HG02763 (cell line): ENCODE data around the gene SARDH.

Source experiments
- ATAC-seq: cut with Tn5 transposase; IDR thresholded peaks from one replicate; pipeline ENCODE4 v1.9.1; 2021; ENCODE audit warnings: mild to moderate bottlenecking, moderate library complexity; ENCODE audit not compliant: unreplicated experiment

The SARDH gene, protein sequence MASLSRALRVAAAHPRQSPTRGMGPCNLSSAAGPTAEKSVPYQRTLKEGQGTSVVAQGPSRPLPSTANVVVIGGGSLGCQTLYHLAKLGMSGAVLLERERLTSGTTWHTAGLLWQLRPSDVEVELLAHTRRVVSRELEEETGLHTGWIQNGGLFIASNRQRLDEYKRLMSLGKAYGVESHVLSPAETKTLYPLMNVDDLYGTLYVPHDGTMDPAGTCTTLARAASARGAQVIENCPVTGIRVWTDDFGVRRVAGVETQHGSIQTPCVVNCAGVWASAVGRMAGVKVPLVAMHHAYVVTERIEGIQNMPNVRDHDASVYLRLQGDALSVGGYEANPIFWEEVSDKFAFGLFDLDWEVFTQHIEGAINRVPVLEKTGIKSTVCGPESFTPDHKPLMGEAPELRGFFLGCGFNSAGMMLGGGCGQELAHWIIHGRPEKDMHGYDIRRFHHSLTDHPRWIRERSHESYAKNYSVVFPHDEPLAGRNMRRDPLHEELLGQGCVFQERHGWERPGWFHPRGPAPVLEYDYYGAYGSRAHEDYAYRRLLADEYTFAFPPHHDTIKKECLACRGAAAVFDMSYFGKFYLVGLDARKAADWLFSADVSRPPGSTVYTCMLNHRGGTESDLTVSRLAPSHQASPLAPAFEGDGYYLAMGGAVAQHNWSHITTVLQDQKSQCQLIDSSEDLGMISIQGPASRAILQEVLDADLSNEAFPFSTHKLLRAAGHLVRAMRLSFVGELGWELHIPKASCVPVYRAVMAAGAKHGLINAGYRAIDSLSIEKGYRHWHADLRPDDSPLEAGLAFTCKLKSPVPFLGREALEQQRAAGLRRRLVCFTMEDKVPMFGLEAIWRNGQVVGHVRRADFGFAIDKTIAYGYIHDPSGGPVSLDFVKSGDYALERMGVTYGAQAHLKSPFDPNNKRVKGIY

DNA sequence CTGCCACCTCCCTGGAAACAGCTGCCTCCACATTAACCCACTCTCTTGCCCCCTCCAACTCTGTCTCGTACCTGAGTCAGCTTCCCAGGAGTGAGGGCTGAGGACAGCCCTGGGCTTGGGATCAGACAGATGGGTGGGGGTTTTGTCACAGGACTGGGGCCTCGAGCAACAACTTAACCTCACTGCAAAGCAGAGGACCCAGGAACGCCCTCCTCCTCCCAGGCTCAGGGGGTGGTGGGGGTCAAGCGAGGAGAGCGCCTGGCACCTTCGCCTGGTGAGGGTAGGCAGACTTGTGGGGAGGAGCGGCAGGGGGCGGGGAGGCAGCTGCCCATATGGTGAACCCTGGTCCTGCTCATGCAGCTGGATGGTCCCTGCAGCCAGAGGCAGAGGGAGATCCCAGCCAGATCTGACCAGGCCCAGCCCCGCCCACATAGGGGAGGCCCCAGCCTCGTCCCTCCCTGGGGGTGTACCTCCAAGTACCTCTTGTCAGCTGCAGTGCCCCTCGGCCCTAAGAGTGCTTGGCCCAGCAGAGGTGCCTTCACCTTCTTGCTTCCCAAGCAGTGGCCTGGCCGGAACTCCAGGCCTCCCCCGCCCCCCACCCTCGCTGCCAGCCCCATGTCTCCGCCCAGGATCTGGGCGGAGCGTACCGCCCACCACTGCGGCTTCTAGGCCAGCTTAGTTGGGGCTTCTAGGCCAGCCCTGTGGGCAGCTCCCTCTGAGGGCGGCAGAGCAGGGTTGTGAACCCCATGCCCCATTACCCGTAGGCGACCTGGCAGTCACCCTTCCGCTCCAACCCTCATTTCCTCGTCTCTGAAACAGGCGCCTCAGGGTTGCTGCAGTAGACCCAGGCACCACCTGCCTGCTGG is at the start of gene SARDH:
Gene SARDH, minus strand, starts transcription at position 579 of the 866 bp plus-strand sequence. CDS start 4,179 bp downstream, outside the sequence.
- no peak for ATAC-seq

- ATAC-seq: peak; percentile 39
Observed at GRCh38 chr9:133787754-133788025, 49.5 kb upstream of the SARDH start.

DNA sequence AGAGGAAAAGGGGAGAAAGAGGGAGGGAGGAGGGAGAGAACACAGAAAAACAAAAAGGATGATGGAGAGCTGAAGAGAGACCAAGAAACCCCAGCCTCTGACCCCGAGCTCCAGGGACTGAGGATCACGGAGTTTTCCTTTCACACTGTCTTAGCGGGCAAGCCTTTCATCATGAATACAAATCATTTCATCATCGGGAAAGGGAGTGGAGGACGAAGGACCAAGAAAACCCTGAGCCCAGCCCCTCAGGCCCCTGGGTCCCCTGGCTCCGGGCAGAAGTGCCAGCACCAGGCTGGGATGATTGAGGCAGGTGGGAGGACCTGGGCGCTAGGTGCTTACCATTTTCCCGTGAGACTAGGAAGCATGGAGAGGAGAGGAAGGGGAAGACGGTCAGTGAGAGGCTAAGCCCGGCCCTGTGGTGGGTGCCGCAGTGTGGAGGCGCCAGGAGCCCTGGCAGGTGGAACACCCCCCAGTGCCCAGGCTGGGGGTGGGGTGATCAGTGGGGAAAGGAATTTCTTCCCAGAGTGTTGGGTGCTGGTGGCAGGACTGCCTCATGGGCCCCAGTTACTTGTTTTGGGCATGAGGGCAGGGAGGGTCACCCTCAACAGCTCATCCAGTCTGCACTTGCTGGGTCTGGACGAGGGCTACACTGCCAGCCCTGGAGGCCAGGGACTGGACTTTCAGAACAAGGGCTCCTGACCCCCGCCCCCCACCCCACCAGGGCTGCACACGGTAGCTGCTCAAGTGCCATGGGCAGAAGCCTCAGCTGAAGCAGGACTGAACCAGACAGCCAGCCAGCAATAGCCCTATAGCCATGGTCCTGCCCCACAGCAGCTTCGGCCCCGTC is 49.0 kb upstream of the SARDH start:
- ATAC-seq: no peak

GRCh38 chr9:133786371-133786753 is 48.2 kb upstream of the SARDH start:
- ATAC-seq: no peak

DNA sequence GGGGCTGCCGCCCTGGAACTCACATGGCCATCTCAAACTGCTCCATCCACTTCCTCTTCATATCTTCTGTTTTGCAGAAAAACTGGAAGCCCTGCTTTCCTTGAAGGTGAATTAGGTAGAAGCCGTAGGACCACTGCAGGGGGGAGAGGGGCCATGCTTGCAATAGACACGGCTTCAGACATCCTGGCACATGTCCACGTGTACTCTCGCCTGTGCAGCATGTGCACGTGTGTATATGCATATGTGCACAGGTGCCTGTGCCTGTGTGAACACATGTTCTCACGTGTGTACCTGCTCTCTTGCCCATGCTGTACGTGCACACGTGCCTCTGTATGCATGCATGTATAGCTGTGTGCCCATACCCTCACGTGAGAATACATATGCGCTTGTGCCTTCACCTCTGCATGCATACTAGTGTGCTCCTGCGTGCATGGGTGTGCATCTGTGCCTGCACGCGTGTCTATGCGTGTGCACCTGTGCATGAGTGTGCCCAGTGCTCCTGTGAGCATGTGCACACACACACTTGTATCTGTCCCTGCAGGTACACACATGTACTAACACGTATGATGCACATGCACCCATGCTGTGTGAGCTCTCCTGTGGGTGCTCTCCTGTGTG is 47.7 kb upstream of the SARDH start:
- ATAC-seq: no peak

DNA sequence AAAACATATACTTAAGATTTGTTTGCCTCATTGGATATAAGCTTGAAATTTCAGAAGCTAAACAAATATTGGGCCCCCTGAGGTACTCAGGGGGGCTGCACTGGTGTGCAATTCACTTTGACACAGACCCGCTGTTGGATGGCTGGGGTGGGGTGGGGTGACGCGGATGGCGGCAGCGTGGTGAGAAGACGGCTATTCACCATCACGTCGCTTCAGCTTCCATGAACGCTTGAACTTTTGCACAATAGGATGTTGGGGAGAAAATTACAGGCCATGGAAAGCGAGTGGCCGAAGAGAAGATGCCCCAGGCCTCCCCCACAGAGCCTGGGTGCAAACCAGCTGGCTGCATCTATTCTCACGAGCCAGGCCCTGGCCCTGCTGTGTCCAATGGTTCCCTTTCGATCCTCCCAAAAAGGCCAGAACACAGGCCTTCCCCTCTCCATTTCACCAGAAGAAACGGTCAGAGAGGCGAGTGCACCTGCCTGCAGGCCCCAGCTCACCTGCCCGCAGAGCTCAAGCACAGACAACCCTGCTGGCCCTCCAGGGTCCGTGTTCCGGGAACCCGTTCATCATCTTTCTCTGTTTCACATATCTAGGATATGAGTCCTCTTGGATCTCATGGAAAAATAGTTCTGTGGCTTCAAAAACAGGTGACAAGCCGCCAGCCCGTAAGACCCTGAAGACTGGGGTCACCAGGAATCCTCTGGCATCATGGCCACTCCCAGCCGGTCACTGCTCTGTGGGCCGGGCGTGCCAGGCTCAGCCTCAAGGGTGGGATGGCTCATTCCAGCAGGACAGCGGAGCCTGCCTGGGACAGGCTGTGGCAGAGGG is 46.8 kb upstream of the SARDH start:
- no peak for ATAC-seq

GRCh38 chr9:133783331-133783731 is 45.2 kb upstream of the SARDH start:
- no peak for ATAC-seq

DNA sequence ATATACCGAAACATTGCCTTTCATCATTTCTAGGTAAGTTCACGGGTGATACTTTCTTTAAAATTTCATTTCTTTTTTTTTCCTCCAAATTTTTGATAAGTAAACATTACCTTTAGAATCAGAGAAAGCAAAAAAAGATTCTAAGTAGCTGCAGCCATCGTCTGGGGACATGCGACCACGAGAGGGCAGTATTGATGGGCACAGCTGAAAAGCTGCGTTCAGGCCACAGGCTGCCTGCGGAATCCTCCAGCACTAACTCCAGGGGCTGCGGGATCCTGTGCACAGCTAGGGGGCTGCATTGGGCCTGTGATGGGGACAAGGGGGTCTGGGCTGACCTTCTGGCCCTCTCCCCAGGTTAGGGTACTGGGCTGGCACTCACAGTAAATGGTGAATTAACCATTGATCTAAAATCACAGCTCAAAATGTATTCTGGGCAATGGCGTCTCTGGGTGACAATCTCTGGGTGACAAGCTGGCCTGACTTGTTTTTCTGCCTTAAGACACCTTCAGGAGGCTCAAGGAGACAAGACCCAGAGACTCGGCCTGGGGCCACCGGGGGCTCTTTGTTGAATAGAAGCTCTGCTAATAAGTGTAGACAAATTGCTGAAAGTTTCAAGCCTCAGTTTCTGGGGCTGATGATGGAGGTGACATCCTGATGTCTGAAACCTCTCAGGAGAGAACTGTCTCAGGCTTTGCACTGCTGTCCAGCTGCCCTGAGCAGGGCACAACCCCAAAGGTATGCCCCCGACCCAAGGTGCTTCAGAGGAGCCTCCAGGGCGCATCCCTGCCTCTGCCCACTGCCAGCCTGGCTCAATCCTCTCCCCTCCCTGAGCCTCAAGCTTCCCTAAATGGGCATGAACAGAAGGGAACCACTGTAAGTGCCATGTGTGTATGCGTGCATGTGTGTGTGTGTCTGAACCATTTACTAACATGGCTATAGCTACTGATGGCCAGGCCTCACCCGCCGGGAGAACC is 44.3 kb upstream of the SARDH start:
- ATAC-seq: no peak

GRCh38 chr9:133781828-133782135 is 43.6 kb upstream of the SARDH start:
- no peak for ATAC-seq

GRCh38 chr9:133780962-133781827 is 43.0 kb upstream of the SARDH start:
- no peak for ATAC-seq

GRCh38 chr9:133780404-133780945 is 42.3 kb upstream of the SARDH start:
- no peak for ATAC-seq

DNA sequence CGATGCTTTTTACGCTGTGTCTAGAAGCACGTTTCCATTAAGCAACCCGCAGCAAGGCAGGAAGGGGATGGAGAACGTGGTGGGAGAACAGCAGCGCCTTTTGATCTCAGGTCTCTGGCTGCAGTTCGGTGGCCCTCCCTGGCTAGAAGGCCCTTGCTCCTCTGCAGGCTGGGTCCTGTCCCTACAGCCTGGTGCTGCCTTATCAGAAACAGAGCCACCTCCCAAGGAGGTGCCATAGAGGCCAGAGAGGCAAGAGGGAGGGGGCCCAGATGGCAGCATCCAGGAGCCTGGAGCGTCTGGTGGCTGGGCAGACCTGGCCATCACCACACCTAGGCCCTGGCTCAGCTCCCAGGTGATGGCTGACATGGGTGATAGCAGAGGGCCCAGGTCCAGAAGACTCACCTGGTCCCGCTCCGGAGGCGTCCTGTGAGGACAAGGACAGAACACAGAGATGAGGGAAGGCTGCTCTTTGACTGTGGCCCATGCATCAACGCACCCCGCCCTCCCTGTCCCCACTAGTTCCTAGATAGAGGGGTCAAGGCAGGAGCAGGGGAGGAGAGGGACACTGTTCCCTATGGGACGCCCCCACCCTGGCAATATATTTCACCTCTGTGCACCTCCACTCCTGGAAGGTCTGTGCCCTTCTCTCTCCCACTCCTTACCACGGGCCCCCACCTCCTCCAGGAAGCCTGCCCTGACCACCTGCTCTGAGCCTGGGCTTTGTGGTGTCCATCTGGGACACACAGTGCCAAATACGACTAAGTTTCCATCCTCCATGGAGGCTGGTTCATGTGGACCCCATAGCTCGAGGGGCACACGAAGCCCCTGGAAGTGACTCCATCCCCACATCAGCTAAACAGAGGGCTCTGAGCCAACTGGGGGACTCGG is 41.6 kb upstream of the SARDH start:
- no peak for ATAC-seq

GRCh38 chr9:133779081-133779480 is 40.9 kb upstream of the SARDH start:
- no peak for ATAC-seq

GRCh38 chr9:133778336-133779013 is 40.3 kb upstream of the SARDH start:
- ATAC-seq: no peak

DNA sequence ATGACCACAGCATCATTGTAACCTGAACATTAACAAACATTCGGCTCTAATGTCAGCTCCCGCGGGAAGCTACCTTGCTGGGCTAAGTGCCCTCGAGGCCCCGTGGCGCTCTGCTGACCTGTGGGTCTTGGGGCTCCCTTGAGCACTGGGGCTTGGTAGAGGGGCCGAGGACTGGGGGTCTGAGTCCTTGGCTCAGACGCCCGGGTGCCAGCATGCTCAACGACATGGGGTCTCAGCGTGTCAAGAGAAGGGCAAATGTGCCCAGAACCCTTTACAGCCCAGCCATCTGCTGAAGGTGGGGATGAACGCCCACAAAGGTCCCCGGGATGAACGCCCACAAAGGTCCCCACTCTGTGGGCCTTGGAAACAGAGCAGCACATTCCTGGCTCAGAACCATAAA is 39.7 kb upstream of the SARDH start:
- ATAC-seq: no peak
